Articular chondrocyte of knee joint (primary cell): ENCODE measurements around the gene KRTAP22-1. TPM values are rescaled to one million over a fixed set of nuclear protein-coding genes. Genes with fewer than 3 reads are reported as not detected.

Experiments
- small RNA-seq: library from RNA; depleted of rRNA; stranded (forward); fragments of <200 nt; gene quantifications from one replicate; pipeline ENCODE3, GENCODE V24; 2012
- total RNA-seq: library from RNA; depleted of rRNA; stranded (reverse); fragments of >200 nt; gene quantifications from 2 replicates; pipeline ENCODE4 v1.2.3, GENCODE V29; 2012

Gene KRTAP22-1
- total RNA-seq = not detected in 2 replicates

DNA sequence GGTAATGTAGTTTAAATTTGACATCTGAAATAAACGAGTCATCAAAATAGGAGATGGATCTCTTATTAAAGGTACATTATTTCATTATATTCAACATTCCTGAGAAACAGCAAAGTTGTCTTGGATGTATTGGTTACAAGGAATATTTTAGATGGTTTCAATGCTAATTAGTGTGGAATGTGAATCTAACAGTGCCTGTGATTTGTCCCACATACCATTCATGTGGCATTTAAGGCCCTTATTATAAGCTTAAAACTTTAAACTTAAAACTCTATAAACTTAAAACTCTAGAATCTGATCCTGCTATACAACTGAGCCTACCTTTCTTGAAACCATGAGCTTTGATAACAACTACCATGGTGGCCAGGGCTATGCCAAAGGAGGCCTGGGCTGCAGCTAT, at the start of gene KRTAP22-1:
KRTAP22-1 (plus strand) TSS at position 301 of the 400 bp plus-strand sequence.

DNA sequence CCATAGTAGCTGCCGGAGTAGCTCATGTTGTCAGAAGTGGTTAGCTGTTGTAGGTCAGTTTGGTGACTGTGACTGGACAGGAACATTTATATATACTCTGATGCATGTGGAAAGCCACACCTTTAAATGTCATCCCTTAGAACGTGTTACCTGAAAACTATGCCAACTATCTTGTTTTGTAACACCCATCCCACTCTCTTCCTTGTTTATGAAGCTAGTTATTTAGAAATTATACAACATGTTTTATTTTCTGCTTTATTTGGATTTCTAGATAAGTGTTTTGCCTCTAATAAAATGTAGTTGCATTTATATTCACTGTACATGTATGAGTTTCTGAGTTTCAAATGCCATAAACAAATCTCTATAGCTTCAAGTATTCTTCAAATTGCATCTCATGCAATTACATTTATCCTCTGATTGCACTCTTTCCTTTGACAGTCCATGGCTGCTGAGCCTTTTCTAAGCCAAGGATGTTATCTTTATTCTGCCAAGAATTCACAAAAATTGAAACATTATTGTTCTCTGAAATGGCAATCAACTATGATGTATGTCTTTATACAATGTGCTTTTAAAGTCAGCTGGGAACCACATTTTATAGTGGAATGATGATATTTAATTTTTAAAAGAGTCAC, 39.5 kb upstream of the KRTAP22-1 start, which contains the start of gene KRTAP19-7:
KRTAP19-7 (minus strand) TSS at position 51 of the 632 bp plus-strand sequence; CDS start at position 26, 25 bp downstream.

DNA sequence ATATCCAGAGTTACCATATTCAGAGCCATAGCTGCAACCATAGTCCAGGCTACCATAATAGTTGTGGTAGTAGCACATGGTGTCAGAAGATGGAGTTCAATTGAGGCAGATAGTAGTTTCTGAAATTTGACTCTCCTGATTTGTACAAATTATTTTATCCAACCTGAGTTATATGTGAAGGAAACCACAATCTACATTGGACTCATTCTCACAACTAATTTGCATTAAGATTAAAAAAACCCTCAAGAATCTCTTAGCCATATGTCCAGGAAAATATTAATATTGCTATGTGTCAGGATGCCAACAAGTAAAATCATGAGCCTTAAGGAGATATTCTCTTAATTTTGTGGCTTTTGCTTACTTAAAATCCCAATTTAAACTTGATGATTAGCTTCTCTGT, 10.6 kb upstream of the KRTAP22-1 start, which contains the start of gene KRTAP22-2:
KRTAP22-2 (minus strand) TSS at position 101 of the 400 bp plus-strand sequence.

DNA sequence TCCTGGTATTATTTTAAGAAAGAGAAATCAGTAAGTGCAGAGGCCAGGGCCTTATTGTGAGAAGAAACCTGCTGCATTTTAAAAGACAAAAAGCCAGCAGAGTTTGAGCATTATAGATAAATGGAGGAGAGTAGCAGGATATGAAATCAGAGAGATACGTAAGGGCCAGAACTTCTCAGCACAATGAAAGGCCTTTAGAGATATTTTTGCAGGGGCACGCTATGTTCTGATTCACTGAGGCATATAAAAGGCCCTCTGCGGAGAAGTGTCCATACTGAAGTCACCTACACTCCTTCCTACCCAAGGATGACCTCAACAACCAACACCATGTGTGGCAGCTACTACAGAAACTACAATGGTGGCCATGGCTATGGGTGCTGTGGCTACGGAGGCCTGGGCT, 8.7 kb upstream of the KRTAP22-1 start, which contains the start of gene KRTAP6-3:
KRTAP6-3 (plus strand) TSS at position 301 of the 400 bp plus-strand sequence; CDS start at position 307, 6 bp downstream.

DNA sequence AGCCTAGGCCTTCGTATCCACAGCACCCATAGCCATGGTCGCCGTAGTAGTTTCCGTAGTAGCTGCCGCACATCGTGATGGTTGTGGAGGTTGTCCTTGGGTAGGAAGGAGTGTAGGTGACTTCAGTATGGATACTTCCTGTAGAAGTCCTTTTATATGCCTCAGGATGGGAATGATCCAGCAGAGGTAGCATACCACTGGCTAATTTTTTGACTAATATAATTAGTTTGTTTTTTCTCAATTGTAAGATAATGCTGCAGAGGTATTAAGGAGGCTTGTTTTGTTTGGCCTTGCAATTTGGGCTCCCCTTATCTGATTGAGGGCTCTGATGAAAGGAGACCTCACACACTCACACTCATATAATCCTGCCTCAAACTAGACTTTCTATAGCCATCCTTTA, 2.1 kb upstream of the KRTAP22-1 start, which contains the start of gene KRTAP6-2:
KRTAP6-2 (minus strand) TSS at position 101 of the 400 bp plus-strand sequence; CDS start at position 73, 28 bp downstream.

DNA sequence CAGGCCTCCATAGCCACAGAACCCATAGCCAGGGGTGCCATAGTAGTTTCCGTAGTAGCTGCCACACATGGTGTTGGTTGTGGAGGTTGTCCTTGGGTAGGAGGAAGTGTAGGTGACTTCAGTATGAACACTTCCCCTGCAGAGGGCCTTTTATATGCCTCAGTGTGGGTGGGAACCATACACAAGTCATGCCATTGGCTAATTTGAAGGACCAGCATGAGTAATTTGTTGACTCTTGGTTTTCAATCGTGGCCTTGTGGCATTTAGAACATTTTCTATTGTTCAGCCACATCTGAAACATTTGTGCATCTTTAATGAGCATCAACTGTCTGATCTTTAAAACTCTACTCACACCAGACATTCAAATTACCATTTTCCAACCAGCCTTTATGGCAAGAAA, 12.9 kb downstream of the KRTAP22-1 start, which contains the start of gene KRTAP6-1:
KRTAP6-1 (minus strand) TSS at position 95 of the 400 bp plus-strand sequence; CDS start at position 69, 26 bp downstream.

DNA sequence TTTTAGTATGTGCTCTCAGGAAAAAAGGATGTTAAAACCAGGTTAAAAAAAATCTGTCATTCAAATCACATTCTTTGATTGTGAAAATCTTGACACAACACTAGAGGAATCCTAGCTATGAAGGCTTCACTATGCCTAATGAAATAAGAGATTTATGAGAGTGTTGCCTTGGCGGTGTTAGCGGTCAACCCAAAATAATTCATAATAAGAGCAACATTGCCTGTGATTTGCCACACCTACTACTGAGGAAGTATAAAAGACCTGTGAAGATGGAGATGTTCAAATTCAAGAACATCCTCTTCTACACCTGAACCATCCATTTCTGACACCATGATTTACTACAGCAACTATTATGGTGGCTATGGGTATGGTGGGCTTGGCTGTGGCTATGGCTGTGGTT, 15.2 kb downstream of the KRTAP22-1 start, which contains the start of gene KRTAP20-1:
KRTAP20-1 (plus strand) TSS at position 301 of the 400 bp plus-strand sequence; CDS start at position 331, 30 bp downstream.

DNA sequence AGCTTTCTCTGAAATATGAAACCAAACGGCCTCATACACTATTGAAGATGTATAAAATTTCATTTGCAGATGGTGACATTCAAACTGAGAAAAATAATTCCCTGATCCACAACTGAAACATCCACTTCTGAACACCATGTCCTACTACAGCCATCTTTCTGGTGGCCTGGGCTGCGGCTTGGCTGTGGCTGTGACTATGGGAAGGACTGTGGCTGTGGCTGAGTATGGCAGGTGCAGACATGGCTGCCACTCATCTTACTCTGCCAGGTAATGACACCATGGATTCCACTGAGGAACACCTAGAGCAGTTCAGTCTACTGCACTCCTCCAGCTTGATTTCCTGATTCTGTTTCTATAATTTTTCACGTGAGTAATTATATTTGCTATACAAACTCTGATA, 19.6 kb downstream of the KRTAP22-1 start, which contains the start of gene KRTAP20-4:
KRTAP20-4 (plus strand) TSS at position 106 of the 400 bp plus-strand sequence.

DNA sequence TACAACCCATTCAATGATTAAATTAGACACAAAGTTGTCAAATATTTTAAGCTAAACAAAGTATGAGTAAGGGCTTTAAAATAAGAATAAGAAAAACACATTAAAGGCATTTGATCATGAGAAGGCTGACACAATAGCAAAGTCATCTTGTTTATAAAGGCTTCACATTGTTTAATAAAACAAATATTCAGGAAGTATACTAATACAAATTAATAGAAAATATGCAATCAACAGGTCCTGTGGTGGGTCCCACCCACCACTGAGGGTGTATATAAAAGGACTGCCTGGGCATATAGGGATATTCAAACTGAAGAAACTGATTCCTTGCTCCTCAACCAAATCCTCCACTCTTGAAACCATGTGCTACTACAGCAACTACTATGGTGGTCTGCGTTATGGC, 34.0 kb downstream of the KRTAP22-1 start, which contains the start of gene KRTAP20-2:
KRTAP20-2 (plus strand) TSS at position 301 of the 400 bp plus-strand sequence; CDS start at position 359, 58 bp downstream.

DNA sequence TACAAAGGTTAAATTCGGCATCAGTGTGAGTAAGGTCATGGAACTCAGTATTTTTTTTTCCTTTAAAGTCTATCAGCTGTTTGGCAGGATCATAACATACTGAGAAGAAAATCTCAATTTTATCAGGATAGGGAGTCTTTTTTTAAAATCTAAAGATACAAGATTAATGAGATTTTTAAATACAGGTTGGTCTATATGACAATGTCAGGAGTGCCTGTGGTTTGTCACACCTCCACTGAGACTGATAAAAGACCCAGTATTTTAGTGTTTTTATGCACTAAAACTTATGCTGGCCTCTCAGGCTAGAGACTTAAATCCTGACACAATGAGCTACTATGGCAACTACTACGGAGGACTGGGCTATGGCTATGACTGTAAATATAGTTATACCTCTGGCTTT, 41.7 kb downstream of the KRTAP22-1 start, which contains the start of gene KRTAP20-3:
KRTAP20-3 (plus strand) TSS at position 301 of the 400 bp plus-strand sequence.

Small RNA genes lying within 50 kb of the gene (small RNA-seq; reads per million reads assigned to genes)
- gene KRTAP20-1 = not detected
- gene KRTAP20-3 = not detected
- not detected for gene KRTAP20-4
- not detected for gene KRTAP22-1
- not detected for gene KRTAP22-2

Other genes starting within 250 kb of the KRTAP22-1 start
- gene KRTAP13-2, start 228.8 kb upstream of the KRTAP22-1 start, total RNA-seq = not detected in 2 replicates
- gene KRTAP13-1, start 205.1 kb upstream of the KRTAP22-1 start, total RNA-seq = not detected in 2 replicates
- not detected in 2 replicates for gene KRTAP13-3, start 175.2 kb upstream of the KRTAP22-1 start, total RNA-seq
- not detected in 2 replicates for gene KRTAP13-4, start 170.9 kb upstream of the KRTAP22-1 start, total RNA-seq
- not detected in 2 replicates for gene KRTAP15-1, start 160.8 kb upstream of the KRTAP22-1 start, total RNA-seq
- not detected in 2 replicates for gene KRTAP19-1, start 120.7 kb upstream of the KRTAP22-1 start, total RNA-seq
- not detected in 2 replicates for gene KRTAP19-2, start 113.7 kb upstream of the KRTAP22-1 start, total RNA-seq
- not detected in 2 replicates for gene KRTAP19-3, start 109.1 kb upstream of the KRTAP22-1 start, total RNA-seq
- gene KRTAP19-4, start 103.9 kb upstream of the KRTAP22-1 start, total RNA-seq = not detected in 2 replicates
- not detected in 2 replicates for gene KRTAP19-5, start 98.9 kb upstream of the KRTAP22-1 start, total RNA-seq
- gene KRTAP19-6, start 59.2 kb upstream of the KRTAP22-1 start, total RNA-seq = not detected in 2 replicates
- not detected in 2 replicates for gene KRTAP19-7, start 39.8 kb upstream of the KRTAP22-1 start, total RNA-seq
- gene KRTAP22-2, start 10.7 kb upstream of the KRTAP22-1 start, total RNA-seq = not detected in 2 replicates
- not detected in 2 replicates for gene KRTAP6-3, start 8.6 kb upstream of the KRTAP22-1 start, total RNA-seq
- not detected in 2 replicates for gene KRTAP6-2, start 2.2 kb upstream of the KRTAP22-1 start, total RNA-seq
- gene KRTAP6-1, start 12.8 kb downstream of the KRTAP22-1 start, total RNA-seq = not detected in 2 replicates
- gene KRTAP20-1, start 15.3 kb downstream of the KRTAP22-1 start, total RNA-seq = not detected in 2 replicates
- gene KRTAP20-4, start 19.5 kb downstream of the KRTAP22-1 start, total RNA-seq = not detected in 2 replicates
- gene KRTAP20-2, start 34.1 kb downstream of the KRTAP22-1 start, total RNA-seq = not detected in 2 replicates
- gene KRTAP20-3, start 41.8 kb downstream of the KRTAP22-1 start, total RNA-seq = not detected in 2 replicates
- gene KRTAP21-3, start 117.7 kb downstream of the KRTAP22-1 start, total RNA-seq = not detected in 2 replicates
- 1.3 TPM in 1 of 2 replicates, not detected in the other for gene KRTAP21-2, start 146.2 kb downstream of the KRTAP22-1 start, total RNA-seq
- not detected in 2 replicates for gene KRTAP21-1, start 154.3 kb downstream of the KRTAP22-1 start, total RNA-seq
- not detected in 2 replicates for gene KRTAP8-1, start 212.2 kb downstream of the KRTAP22-1 start, total RNA-seq
- gene KRTAP7-1, start 228.7 kb downstream of the KRTAP22-1 start, total RNA-seq = not detected in 2 replicates